HK-2 (cell line): ENCODE results near the gene ALPK3.

Experiments used
- DNase-seq: peaks from one replicate; pipeline ENCODE4 v3.0.0-alpha.2; 2018; ENCODE audit not compliant: unreplicated experiment

The ALPK3 gene

GRCh38 chr15:84846269-84846668 is 29.1 kb downstream of the ALPK3 start:
- DNase-seq = no peak

GRCh38 chr15:84847382-84847781 is 30.2 kb downstream of the ALPK3 start:
- no peak for DNase-seq

GRCh38 chr15:84852212-84852611 is 35.1 kb downstream of the ALPK3 start:
- DNase-seq = no peak

GRCh38 chr15:84855136-84855535 is 38.0 kb downstream of the ALPK3 start:
- DNase-seq = no peak

GRCh38 chr15:84855765-84856164 is 38.6 kb downstream of the ALPK3 start:
- no peak for DNase-seq

GRCh38 chr15:84856731-84857417 is 39.7 kb downstream of the ALPK3 start:
- DNase-seq = no peak

GRCh38 chr15:84857418-84858004 is 40.4 kb downstream of the ALPK3 start:
- DNase-seq = no peak

GRCh38 chr15:84858231-84858630 is 41.1 kb downstream of the ALPK3 start:
- DNase-seq = no peak

GRCh38 chr15:84859144-84859543 is 42.0 kb downstream of the ALPK3 start:
- no peak for DNase-seq

- DNase-seq = no peak
These were observed 42.5 kb downstream of the ALPK3 start for GRCh38 chr15:84859651-84860050.

- DNase-seq = no peak
These were observed 44.6 kb downstream of the ALPK3 start for GRCh38 chr15:84861781-84862180.

GRCh38 chr15:84862214-84862975 is 45.2 kb downstream of the ALPK3 start:
- DNase-seq = no peak

GRCh38 chr15:84863565-84864443 is 46.6 kb downstream of the ALPK3 start:
- DNase-seq = no peak

- no peak for DNase-seq
These were observed 47.3 kb downstream of the ALPK3 start for GRCh38 chr15:84864444-84864795.

- no peak for DNase-seq
These were observed 48.0 kb downstream of the ALPK3 start for GRCh38 chr15:84865074-84865569.

GRCh38 chr15:84868037-84868880 is 51.1 kb downstream of the ALPK3 start:
- no peak for DNase-seq

- no peak for DNase-seq
These were observed 52.4 kb downstream of the ALPK3 start for GRCh38 chr15:84869510-84869909.

GRCh38 chr15:84871428-84871985 is 54.4 kb downstream of the ALPK3 start:
- DNase-seq = no peak

GRCh38 chr15:84872009-84872910 is 55.1 kb downstream of the ALPK3 start:
- DNase-seq = no peak

- DNase-seq = no peak
These were observed 56.8 kb downstream of the ALPK3 start for GRCh38 chr15:84873997-84874396.
